ENCODE data around the gene UBL4A.

UBL4A gene

GRCh38 chrX:154481911-154482601, 4.4 kb downstream of the UBL4A start:
- no peak for DNase-seq

GRCh38 chrX:154481195-154481594, 5.2 kb downstream of the UBL4A start:
- DNase-seq, result no peak

GRCh38 chrX:154478728-154479622, 7.4 kb downstream of the UBL4A start, which contains the start of gene LAGE3:
TSS of gene LAGE3 (minus strand) at chrX:154479281. CDS start at chrX:154478915, 366 bp downstream.
- peak; percentile 93 for DNase-seq

- DNase-seq, result no peak
Measured at GRCh38 chrX:154477891-154478477, 8.4 kb downstream of the UBL4A start.

DNA sequence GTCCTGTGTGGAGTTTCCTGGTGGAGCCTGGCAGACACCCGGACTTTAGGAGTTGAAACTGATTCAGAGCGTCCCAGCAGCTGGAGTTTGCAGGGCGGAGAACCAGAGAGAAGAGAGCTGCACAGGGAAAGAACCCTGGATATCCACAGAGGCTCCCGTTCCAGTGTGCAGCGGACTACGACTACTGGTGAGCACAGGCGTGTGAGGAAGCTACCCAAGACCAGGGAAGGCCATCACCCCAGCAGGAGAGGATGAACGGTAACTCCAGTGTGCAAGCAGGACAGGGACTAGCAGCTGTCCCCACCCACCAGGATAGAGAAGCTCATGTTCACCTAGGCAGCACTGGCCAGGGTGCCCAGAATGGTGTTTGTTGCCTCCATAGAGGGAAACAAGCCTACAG, 9.6 kb downstream of the UBL4A start:
- DNase-seq, result no peak

DNA sequence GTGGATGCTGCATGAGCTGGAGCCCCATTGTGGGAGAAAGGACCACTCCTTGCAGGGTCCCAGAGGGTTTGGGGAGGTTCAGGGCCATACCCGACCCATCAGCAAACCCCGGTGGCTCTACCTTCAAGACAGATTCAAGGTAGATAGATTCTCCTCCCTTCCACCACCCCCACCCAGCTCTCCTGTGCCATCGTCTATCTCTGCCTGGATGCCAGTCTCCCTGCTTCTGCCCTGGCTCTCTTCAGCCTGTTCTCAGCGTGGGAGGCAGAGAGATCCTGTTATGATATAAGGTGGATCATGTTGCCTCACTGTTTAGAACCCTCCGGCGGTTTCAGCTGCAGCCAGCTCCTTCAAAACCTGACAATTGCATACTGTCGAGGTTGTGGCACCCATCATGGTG, 12.7 kb downstream of the UBL4A start:
- no peak for DNase-seq

DNA sequence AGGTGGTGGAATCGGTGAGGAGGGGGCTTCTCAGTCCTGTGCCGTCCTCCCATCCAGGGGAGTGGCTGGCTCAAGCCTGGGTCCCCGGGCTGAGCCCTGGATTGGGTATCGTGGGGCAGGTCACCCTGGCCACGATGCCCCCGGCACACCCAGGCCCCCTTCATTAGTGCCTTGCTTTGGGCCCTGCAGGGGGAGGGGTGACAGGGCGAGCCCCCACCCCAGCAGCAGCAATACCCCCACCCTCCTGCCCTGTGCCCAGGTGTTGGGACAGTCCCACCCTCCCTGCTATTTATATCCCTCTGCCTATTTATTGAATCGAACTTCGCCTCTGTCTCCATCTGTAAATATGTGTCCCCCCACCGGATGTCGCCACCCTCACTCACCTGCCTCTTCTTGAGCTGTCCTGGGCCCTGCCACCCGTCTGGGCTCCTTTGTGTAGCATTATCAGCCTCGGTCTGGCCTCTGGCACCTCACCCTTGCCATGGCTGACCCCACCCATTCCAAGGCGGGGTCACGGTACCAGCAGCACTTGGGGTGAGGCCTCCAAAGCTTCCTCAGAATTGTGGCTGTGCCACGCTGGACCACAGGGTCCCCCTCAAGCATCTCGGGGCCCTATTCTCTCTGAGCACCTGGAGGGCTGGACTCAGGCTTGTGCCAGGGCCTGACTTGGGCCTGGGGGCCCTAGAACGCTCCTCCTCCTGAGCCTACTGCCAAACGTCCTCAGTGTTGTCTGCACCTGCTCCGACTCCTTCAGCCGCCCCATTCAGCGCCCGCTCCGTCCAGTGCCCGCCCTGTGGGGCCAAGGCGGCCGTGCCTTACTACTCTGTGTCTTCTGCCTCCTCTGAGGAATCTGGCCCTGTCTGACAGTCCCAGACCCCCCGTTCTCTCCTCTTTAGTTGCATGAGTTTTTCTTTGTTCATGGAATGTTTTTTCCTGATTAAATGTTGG, 13.5 kb downstream of the UBL4A start:
- DNase-seq, result no peak

GRCh38 chrX:154471839-154472684, 14.4 kb downstream of the UBL4A start:
- DNase-seq, result no peak

DNA sequence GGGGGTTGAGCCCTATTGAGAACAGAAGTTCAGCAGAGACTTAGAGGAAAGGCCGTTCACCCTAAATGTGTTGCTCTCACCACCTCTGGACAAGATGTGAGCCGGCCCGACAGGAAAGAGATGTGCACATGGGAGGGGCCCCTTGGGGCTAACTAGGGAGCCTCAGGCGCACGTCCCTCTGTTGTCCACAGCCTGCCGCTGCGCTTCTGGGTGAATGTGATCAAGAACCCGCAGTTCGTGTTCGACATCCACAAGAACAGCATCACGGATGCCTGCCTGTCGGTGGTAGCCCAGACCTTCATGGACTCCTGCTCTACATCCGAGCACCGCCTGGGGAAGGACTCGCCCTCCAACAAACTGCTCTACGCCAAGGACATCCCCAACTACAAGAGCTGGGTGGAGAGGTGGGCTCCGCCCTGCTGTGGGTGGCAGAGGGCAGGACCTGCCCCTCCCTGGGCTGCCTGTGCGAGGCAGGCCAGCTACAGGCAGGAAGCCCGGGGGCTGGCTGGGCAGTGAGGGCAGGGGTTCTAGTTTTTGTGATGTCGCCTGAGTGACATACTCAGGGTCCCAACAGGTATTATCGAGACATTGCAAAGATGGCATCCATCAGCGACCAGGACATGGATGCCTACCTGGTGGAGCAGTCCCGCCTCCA, 15.4 kb downstream of the UBL4A start:
- no peak for DNase-seq

DNA sequence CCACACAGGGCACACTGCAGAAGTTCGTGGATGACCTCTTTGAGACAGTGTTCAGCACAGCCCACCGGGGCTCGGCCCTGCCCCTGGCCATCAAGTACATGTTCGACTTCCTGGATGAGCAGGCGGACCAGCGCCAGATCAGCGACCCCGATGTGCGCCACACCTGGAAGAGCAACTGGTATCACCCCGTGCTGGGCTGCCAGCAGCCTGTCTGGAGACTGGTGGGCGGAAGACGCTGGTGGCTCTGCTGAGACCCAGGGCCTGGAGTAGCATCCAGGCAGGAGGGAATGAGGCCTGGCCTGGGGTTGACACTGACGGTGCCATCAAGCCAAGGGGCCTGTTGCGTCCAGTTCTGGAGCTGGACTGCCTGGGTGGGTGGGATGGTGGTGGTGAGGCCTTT, 16.0 kb downstream of the UBL4A start:
- DNase-seq, result no peak

GRCh38 chrX:154469880-154470279, 16.5 kb downstream of the UBL4A start:
- no peak for DNase-seq

- DNase-seq, result no peak
Measured at GRCh38 chrX:154469114-154469513, 17.3 kb downstream of the UBL4A start.

DNA sequence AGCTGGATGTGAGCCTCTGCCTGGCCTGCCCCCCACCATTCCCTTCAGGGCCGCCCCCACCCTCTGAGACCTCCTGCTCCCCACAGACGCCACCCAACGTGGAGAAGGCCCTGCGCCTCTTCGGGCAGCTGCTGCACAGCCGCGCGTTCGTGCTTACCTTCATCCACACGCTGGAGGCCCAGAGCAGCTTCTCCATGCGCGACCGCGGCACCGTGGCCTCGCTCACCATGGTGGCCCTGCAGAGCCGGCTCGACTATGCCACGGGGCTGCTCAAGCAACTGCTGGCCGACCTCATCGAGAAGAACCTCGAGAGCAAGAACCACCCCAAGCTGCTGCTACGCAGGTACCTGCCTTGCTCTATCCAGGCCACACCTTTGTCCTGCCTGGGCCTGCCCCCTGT, 18.2 kb downstream of the UBL4A start:
- DNase-seq, result no peak

- no peak for DNase-seq
Measured at GRCh38 chrX:154467556-154467955, 18.9 kb downstream of the UBL4A start.

DNA sequence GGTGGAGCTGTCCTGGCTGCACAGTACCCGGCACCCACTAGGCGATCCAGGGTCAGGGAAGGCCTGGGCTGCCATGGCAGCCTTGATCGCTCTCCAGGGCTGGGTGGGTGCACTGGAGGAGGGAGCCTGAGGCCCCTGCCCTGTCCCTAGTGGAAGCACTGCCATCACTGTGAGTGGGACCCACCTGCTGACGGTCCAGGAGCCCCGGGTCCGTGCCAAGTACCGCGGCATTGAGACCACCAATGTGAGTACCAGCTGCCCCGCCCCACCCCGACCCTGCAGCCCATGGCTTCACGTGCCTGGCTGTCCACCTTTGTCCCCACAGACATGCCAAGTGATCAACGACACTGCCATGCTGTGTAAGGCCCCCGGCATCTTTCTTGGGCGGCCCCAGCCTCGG, 19.5 kb downstream of the UBL4A start:
- no peak for DNase-seq

DNA sequence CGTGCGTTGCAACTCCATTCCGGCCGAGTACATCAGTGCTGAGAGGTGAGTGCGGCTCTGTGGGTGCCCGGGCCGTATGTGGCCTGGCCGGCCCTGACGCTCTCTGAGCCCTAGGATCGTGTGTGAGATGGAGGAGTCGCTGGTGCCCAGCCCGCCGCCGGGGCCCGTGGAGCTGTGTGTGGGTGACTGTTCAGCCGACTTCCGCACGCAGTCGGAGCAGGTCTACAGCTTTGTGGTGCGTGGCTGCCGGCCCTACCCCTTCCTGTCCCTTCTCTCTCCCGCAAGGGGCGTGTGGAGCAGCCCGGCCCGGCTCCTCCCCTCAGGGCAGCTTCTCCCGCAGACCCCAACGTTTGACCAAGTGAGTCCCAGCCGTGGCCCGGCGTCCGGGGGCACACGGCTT, 20.4 kb downstream of the UBL4A start:
- DNase-seq, result no peak

DNA sequence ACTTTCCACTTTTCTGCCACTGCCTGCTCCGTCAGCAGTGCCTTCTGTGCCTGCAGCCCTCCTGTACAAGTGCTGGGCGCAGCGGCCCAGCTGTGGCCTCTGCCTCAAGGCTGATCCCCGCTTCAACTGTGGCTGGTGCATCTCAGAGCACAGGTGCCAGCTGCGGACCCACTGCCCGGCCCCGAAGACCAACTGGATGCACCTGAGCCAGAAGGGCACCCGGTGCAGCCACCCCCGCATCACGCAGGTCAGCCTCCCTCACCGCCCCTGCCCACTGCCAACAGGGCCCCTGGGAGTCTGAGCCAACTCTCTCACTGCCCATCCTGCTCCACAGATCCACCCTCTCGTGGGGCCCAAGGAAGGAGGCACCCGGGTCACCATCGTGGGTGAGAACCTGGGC, 20.8 kb downstream of the UBL4A start:
- no peak for DNase-seq

- no peak for DNase-seq
Measured at GRCh38 chrX:154464806-154465365, 21.5 kb downstream of the UBL4A start.

DNA sequence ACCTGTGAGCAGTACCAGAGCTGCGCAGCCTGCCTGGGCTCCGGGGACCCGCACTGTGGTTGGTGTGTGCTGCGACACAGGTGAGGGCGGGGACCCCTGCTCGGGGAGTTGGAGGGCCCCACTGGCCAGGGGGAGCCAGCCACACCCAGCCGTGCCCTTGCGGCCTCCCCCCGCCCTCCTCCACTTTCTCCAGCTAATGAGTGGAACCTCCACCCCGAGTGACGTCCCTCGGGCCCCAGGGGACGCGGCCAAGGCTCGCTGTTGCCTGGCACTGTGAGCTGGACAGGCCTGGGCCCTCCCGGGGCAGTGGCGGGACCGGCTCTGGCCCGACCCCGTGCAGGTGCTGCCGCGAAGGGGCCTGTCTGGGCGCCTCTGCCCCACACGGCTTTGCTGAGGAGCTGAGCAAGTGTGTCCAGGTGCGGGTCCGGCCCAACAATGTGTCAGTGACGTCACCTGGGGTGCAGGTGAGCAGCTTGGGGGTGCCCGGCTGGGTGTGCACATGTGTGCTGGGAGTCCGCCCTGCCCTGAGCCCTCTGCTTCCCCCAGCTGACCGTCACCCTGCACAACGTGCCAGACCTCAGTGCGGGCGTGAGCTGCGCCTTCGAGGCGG, 22.7 kb downstream of the UBL4A start:
- no peak for DNase-seq

- no peak for DNase-seq
Measured at GRCh38 chrX:154462396-154462795, 24.0 kb downstream of the UBL4A start.
